GM12873 (cell line): ENCODE results near the gene CDK14.

ENCODE experiments used
- TF ChIP-seq, protein P1 (sequence below): IDR thresholded peaks from 2 replicates; pipeline ENCODE4 v1.5.1; 2012; ENCODE audit warnings: low read depth, mild to moderate bottlenecking, moderate library complexity, low read length, control low read depth; ENCODE audit not compliant: insufficient read depth; ENCODE audit errors: missing control alignments

The CDK14 gene

DNA sequence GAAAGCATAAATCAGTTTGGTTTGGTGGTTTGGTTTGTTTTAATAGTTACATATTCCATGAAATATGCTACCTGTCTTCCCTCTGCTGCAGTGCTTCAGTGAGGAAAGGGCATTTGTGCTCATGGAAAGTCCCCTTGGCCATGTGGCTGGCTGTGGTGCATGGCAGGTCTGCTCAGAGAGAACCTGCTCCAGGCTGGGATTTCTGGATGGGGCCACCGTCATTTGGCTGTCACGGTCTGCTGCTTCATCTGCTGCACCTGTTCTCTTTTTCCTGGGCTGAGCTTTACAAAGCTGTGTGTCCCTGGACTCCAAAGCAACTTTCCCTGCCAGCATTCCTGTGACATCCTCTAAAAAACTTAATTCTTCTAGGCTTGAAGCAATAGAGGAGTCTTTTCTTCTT lies 8.9 kb downstream of the CDK14 start:
- TF ChIP-seq, protein P1, sequence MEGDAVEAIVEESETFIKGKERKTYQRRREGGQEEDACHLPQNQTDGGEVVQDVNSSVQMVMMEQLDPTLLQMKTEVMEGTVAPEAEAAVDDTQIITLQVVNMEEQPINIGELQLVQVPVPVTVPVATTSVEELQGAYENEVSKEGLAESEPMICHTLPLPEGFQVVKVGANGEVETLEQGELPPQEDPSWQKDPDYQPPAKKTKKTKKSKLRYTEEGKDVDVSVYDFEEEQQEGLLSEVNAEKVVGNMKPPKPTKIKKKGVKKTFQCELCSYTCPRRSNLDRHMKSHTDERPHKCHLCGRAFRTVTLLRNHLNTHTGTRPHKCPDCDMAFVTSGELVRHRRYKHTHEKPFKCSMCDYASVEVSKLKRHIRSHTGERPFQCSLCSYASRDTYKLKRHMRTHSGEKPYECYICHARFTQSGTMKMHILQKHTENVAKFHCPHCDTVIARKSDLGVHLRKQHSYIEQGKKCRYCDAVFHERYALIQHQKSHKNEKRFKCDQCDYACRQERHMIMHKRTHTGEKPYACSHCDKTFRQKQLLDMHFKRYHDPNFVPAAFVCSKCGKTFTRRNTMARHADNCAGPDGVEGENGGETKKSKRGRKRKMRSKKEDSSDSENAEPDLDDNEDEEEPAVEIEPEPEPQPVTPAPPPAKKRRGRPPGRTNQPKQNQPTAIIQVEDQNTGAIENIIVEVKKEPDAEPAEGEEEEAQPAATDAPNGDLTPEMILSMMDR = no peak

DNA sequence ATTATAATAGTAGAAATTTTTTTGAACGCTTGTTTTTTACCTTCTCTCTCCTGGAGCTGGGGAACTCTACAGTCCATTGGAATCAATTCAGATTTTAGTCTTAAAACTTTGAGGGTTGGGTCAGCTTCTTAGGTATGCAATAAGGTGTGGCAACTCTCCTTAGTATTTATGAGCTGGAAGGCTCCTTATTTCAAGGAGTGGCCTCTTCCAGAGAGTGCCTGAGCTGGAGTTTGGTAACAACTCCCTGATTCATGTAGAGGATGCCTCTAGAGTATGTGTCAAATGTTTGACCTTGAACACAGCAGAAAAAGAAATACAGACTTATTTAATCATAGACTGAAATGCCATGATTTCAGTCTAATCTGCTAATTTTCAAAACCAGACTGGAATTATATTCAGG lies 11.1 kb downstream of the CDK14 start:
- TF ChIP-seq, protein P1 = no peak

DNA sequence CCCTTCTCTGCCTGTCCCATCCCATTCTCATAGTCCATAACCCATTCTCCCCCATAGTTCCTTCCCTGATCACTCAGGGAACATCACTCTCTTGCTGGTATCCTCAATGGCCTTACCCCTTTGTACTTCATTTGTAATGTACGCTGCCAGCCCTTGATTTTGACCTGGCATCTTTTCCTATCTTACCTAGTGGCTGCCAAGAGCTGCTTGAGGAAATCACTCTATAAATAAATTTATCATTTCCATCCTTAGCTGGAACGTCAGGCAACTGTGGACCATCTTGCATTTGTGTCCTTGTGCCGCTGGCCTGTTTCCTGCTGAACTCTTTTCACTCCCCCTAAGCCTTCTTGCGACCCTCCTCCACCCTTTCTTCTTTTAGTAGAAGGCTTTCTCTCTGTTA lies 14.0 kb downstream of the CDK14 start:
- TF ChIP-seq, protein P1 = no peak

DNA sequence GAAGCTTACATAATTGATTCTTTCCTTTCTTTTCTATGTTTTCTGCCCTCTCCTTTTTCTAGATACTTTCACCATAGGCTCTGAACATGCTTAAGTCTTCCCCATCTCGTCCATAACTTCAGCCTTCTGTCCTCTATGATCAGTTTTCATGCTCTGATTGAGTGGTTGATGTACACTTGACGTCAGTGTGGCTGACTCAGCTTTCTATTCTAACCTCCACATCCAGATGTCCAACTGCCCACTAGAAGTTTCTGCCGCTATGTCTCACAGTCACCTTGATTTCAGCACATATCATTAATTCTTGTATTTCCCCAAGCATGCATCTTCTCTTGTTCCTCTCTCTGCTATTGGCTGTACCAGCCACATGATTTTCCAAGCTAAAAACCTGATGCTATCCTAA lies 15.0 kb downstream of the CDK14 start:
- TF ChIP-seq, protein P1 = no peak

DNA sequence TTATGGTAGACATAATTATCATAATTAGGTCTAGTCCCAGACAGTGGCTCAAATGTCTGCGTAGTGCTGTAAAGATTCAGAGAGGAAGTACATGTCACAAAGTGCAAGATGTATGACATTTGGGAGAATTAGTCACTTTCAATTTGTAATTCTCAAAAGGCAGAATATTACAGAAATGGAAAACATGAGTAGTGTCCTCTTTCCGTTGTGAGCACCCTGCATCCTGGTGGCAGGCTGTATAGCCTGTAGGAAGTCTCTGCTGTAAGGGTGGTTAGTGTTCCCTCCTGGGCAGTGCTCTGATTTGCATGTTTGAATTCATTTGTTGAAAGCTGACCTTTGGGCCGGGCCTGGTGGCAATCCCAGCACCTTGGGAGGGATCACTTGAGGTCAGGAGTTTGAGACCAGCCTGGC lies 17.0 kb downstream of the CDK14 start:
- TF ChIP-seq, protein P1 = no peak

DNA sequence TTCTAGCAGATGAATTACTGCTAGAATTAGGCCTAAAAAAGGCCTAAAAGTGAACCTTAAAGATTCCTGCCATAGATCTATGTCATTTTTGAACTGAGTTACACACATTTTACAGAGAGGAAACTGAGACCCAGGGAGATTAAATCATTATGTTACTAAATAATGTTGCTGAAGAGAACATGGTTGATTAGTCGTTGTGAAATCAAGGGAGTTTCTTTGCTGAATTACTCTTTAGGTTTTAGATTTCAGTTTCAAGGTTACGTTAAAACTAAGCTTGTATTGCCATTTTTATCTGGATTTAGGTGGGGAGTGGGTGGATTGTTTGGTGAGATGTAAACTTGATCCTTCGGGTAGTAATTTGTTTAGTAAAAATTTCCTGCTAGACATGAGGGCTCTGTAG lies 21.3 kb downstream of the CDK14 start:
- TF ChIP-seq, protein P1 = no peak

DNA sequence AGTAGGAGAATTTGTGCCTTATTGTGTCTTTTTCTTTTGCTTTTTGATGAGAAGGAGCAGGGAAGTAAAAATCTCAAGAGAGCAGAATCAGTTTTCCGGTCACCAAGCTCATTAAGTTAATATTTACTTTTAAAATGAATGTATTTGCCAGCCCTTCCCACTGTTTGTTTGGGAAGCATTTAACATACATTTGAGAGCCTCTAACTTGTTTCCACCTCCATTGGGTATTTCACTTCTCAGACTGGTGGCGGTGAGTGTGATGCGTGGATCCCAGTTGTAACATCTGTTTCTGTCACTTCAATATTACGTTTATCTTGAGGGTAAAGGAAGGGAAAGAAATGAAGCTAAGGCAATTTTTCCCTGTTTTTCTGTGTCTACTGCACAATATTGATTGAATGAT lies 22.8 kb downstream of the CDK14 start:
- TF ChIP-seq, protein P1 = no peak
